ENCODE results near the gene KCNQ5. TPM values are rescaled to one million over a fixed set of nuclear protein-coding genes. Genes with fewer than 3 reads are reported as not detected.

The KCNQ5 gene
- total RNA-seq, 1 experiment from 2014 or later, result 2.0 TPM

- TF ChIP-seq, protein P1, sequence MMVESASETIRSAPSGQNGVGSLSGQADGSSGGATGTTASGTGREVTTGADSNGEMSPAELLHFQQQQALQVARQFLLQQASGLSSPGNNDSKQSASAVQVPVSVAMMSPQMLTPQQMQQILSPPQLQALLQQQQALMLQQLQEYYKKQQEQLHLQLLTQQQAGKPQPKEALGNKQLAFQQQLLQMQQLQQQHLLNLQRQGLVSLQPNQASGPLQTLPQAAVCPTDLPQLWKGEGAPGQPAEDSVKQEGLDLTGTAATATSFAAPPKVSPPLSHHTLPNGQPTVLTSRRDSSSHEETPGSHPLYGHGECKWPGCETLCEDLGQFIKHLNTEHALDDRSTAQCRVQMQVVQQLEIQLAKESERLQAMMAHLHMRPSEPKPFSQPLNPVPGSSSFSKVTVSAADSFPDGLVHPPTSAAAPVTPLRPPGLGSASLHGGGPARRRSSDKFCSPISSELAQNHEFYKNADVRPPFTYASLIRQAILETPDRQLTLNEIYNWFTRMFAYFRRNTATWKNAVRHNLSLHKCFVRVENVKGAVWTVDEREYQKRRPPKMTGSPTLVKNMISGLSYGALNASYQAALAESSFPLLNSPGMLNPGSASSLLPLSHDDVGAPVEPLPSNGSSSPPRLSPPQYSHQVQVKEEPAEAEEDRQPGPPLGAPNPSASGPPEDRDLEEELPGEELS (CRISPR knock-in tag; IDR thresholded peaks at IDR 0.05), result no peak
- TF ChIP-seq ZNF219 (CRISPR knock-in tag; IDR thresholded peaks at IDR 0.05; ENCODE audit: borderline replicate concordance) (no peak), NFE2L1 (CRISPR knock-in tag; IDR thresholded peaks at IDR 0.05) (no peak), NFATC4 (CRISPR knock-in tag; IDR thresholded peaks at IDR 0.05) (no peak), MYBL2 (CRISPR knock-in tag; IDR thresholded peaks at IDR 0.05) (no peak), ZNF671 (CRISPR knock-in tag; IDR thresholded peaks at IDR 0.05) (no peak), NR3C1 (CRISPR knock-in tag; conservative IDR thresholded peaks at IDR 0.05; ENCODE audit: low read depth) (no peak), ZNF532 (CRISPR knock-in tag; IDR thresholded peaks at IDR 0.05; ENCODE audit: borderline replicate concordance) (no peak)
- TF ChIP-seq, protein P2, sequence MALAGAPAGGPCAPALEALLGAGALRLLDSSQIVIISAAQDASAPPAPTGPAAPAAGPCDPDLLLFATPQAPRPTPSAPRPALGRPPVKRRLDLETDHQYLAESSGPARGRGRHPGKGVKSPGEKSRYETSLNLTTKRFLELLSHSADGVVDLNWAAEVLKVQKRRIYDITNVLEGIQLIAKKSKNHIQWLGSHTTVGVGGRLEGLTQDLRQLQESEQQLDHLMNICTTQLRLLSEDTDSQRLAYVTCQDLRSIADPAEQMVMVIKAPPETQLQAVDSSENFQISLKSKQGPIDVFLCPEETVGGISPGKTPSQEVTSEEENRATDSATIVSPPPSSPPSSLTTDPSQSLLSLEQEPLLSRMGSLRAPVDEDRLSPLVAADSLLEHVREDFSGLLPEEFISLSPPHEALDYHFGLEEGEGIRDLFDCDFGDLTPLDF (CRISPR knock-in tag; IDR thresholded peaks at IDR 0.05), result no peak
- TF ChIP-seq, protein P3, sequence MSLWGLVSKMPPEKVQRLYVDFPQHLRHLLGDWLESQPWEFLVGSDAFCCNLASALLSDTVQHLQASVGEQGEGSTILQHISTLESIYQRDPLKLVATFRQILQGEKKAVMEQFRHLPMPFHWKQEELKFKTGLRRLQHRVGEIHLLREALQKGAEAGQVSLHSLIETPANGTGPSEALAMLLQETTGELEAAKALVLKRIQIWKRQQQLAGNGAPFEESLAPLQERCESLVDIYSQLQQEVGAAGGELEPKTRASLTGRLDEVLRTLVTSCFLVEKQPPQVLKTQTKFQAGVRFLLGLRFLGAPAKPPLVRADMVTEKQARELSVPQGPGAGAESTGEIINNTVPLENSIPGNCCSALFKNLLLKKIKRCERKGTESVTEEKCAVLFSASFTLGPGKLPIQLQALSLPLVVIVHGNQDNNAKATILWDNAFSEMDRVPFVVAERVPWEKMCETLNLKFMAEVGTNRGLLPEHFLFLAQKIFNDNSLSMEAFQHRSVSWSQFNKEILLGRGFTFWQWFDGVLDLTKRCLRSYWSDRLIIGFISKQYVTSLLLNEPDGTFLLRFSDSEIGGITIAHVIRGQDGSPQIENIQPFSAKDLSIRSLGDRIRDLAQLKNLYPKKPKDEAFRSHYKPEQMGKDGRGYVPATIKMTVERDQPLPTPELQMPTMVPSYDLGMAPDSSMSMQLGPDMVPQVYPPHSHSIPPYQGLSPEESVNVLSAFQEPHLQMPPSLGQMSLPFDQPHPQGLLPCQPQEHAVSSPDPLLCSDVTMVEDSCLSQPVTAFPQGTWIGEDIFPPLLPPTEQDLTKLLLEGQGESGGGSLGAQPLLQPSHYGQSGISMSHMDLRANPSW (CRISPR knock-in tag; conservative IDR thresholded peaks at IDR 0.05; ENCODE audit: low read depth), result no peak
- TF ChIP-seq, protein P4, sequence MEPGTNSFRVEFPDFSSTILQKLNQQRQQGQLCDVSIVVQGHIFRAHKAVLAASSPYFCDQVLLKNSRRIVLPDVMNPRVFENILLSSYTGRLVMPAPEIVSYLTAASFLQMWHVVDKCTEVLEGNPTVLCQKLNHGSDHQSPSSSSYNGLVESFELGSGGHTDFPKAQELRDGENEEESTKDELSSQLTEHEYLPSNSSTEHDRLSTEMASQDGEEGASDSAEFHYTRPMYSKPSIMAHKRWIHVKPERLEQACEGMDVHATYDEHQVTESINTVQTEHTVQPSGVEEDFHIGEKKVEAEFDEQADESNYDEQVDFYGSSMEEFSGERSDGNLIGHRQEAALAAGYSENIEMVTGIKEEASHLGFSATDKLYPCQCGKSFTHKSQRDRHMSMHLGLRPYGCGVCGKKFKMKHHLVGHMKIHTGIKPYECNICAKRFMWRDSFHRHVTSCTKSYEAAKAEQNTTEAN (CRISPR knock-in tag; IDR thresholded peaks at IDR 0.05), result no peak
- TF ChIP-seq, protein P5, sequence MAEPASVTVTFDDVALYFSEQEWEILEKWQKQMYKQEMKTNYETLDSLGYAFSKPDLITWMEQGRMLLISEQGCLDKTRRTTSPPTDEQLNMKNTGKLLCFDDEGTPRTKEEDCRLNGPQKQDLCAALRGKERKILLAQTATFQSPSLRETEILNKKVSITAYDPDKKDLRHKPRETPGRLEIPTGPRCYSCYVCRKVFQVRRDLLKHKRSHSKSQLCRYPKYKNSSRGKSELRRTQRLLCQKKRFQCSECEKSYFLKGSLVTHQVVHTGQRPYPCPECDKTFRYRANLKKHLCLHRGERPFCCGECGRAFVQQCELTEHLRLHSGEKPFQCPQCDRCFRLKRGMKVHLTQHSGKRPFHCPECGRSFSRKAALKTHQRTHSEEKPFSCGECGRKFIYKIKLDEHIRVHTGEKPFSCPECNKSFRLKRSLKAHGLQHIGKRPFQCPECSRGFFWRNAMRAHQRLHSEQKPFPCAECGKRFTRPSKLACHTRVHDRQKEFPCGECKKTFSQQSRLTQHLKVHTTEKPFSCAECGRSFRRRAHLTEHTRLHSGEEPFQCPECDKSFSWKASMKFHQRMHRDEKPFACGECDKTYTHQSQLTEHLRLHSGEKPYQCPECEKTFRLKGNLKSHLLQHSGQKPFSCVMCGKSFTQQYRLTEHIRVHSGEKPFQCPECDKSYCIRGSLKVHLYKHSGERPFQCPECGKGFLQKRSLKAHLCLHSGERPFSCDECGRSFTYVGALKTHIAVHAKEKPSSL (CRISPR knock-in tag; conservative IDR thresholded peaks at IDR 0.05), result no peak
Observed at GRCh38 chr6:72861935-72862432, 240.1 kb downstream of the KCNQ5 start (continued).

DNA sequence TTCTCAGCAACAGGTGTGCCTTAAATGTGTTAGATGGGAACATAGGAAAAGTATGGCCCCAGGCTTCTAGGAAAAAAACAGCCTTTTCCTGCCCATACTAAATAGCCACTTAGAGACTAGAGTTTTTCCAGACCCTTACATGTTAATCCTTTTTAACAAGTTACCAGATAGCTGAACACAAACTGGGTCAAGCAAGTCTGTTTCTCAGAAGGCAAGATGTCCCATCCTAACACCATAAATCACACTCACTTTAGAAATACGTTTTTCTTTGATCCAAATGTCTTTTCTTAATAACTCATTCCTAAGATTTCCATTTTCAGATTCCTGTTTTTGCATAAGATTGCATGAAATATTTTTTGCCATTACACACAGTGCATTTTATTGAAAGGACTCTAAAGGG is 241.3 kb downstream of the KCNQ5 start:
- no peak for TF ChIP-seq OVOL2 (CRISPR knock-in tag; IDR thresholded peaks at IDR 0.05; ENCODE audit: borderline replicate concordance)
- TF ChIP-seq, protein P6, sequence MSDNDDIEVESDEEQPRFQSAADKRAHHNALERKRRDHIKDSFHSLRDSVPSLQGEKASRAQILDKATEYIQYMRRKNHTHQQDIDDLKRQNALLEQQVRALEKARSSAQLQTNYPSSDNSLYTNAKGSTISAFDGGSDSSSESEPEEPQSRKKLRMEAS (CRISPR knock-in tag; IDR thresholded peaks at IDR 0.05), result no peak
- no peak for TF ChIP-seq GTF2I (CRISPR knock-in tag; conservative IDR thresholded peaks at IDR 0.05)
- no peak for TF ChIP-seq TCF7 (CRISPR knock-in tag; IDR thresholded peaks at IDR 0.05; ENCODE audit: low read depth)
- H3K27me3 Mint-ChIP-seq (ENCODE audit: low read depth), result no peaks in the 10 kb centered on the region
- no peak overlapping the region for H3K4me3 Mint-ChIP-seq
- no peaks in the 10 kb centered on the region for H3K9me3 Mint-ChIP-seq
- no peaks in the 10 kb centered on the region for H3K4me1 Mint-ChIP-seq
- ChIA-PET CTCF (no interaction called here), POLR2A (no interaction called here)
- DNase-seq (ENCODE audit: low spot score) (no peak), ATAC-seq (no peak)
- no peak overlapping the region for H3K27ac Mint-ChIP-seq
- no peaks in the 10 kb centered on the region for H3K36me3 Mint-ChIP-seq

Data from WTC11 (cell line).